ENCODE results near the gene LYST.

LYST gene

DNA sequence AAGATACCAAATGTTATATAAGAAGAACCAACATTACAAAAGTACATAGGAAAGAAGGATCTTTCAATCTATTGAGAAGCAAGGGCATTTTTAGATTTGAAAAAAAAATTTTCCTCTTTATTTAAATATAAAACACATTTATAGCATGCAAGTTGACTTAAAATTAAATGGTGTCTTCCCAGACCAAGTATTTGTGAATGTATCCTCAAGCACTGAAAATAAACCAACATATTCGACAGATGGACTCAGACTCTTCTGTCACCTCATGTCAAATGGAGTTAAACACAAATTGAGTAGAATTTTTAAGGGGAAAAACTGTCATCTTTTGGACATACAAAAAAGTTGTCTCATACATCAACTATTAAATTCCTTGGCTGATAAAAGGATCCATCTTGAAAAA, 140.1 kb downstream of the LYST start:
- H3K27ac ChIP-seq: no peak overlapping the region
- TF ChIP-seq, protein P1, sequence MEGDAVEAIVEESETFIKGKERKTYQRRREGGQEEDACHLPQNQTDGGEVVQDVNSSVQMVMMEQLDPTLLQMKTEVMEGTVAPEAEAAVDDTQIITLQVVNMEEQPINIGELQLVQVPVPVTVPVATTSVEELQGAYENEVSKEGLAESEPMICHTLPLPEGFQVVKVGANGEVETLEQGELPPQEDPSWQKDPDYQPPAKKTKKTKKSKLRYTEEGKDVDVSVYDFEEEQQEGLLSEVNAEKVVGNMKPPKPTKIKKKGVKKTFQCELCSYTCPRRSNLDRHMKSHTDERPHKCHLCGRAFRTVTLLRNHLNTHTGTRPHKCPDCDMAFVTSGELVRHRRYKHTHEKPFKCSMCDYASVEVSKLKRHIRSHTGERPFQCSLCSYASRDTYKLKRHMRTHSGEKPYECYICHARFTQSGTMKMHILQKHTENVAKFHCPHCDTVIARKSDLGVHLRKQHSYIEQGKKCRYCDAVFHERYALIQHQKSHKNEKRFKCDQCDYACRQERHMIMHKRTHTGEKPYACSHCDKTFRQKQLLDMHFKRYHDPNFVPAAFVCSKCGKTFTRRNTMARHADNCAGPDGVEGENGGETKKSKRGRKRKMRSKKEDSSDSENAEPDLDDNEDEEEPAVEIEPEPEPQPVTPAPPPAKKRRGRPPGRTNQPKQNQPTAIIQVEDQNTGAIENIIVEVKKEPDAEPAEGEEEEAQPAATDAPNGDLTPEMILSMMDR (conservative IDR thresholded peaks at IDR 0.05; ENCODE audit: low read depth): no peak
- ChIA-PET CTCF (no interaction called here), POLR2A (ENCODE audit: low non-redundant PET) (no interaction called here)
- DNase-seq (ENCODE audit: low spot score): no peak

- POLR2A ChIA-PET (ENCODE audit: low non-redundant PET): no interaction called here
- H3K27ac ChIP-seq: no peak overlapping the region
- DNase-seq (ENCODE audit: low spot score): no peak
- TF ChIP-seq, protein P1 (conservative IDR thresholded peaks at IDR 0.05; ENCODE audit: low read depth): no peak
- CTCF ChIA-PET: interaction anchor here (0.6 to 0.8 kb wide), 5 partner anchors 14 to 1821 kb away, joined by 3 to 4 read pairs (median 3); no protein-coding TSS in a partner anchor
Measured at GRCh38 chr1:235725434-235725833, 141.3 kb downstream of the LYST start.

GRCh38 chr1:235724730-235725129, 142.0 kb downstream of the LYST start:
- TF ChIP-seq, protein P1 (conservative IDR thresholded peaks at IDR 0.05; ENCODE audit: low read depth): no peak
- ChIA-PET POLR2A (ENCODE audit: low non-redundant PET) (no interaction called here), CTCF (interaction anchor here (0.6 to 0.8 kb wide), 2 partner anchors 13 to 1592 kb away, joined by 3 read pairs; no protein-coding TSS in a partner anchor)
- no peak for DNase-seq (ENCODE audit: low spot score)
- H3K27ac ChIP-seq: no peak overlapping the region

GRCh38 chr1:235722858-235723257, 143.8 kb downstream of the LYST start:
- TF ChIP-seq, protein P1 (conservative IDR thresholded peaks at IDR 0.05; ENCODE audit: low read depth): no peak
- ChIA-PET POLR2A (ENCODE audit: low non-redundant PET) (no interaction called here), CTCF (no interaction called here)
- DNase-seq (ENCODE audit: low spot score): no peak
- no peak overlapping the region for H3K27ac ChIP-seq

DNA sequence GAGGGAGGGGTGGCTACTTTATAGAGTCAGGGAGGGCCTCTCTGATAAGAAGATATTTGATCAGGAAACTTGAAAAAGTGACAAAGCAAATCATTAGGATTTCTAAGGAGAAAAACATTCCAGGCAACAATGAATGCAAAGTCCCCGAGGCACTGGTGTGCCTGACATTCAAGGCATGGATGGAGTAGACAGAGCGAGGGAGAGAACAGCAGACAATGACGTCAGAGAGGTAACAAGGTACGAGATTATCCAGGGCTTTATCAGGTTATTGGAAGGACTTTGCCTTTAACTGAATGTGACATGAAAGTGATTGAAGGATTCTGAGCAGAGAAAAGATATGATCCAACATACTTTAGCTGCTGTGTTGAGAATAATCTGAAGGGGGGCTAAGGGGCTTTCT, 144.7 kb downstream of the LYST start:
- ChIA-PET POLR2A (ENCODE audit: low non-redundant PET) (no interaction called here), CTCF (interaction anchor here (0.7 kb wide), 1 partner anchor 70 kb away, joined by 4 read pairs; no protein-coding TSS in a partner anchor)

GRCh38 chr1:235720544-235720943, 146.2 kb downstream of the LYST start:
- CTCF ChIA-PET: no interaction called here
- TF ChIP-seq, protein P1 (conservative IDR thresholded peaks at IDR 0.05; ENCODE audit: low read depth): no peak
- peak; percentile 31 for DNase-seq (ENCODE audit: low spot score)
- POLR2A ChIA-PET (ENCODE audit: low non-redundant PET): no interaction called here
- no peak overlapping the region for H3K27ac ChIP-seq

More for the DNA sequence above, 144.7 kb downstream of the LYST start:
- TF ChIP-seq, protein P1 (conservative IDR thresholded peaks at IDR 0.05; ENCODE audit: low read depth): no peak
- H3K27ac ChIP-seq: no peak overlapping the region
- DNase-seq (ENCODE audit: low spot score): no peak
